Measurements from ENCODE around the gene FER. TPM values are rescaled to one million over a fixed set of nuclear protein-coding genes. Genes with fewer than 3 reads are reported as not detected.
"Not testable (repeated sequence)": the region's sequence is repeated elsewhere in the genome, so short reads cannot be mapped to it uniquely, and the experiment has no call there.

The FER gene
- total RNA-seq, 4 donors from 2014 or later: 2.2 to 7.5 (median 3.7) TPM

GRCh38 chr5:108760512-108760911 is 12.8 kb downstream of the FER start:
- intact Hi-C loops (cut with DNase I; ENCODE audit: low total_unique reads): no loop called here
- Histone ChIP-seq H3K4me3 (no peak overlapping the region), H3K27ac (no peak overlapping the region), H3K27me3 (no peaks in the 10 kb centered on the region), H3K9me3 (no peaks in the 10 kb centered on the region), H3K4me1 (no peaks in the 10 kb centered on the region), H3K36me3 (no peaks in the 10 kb centered on the region)
- DNase-seq (no peak), ATAC-seq (no peak)
- in situ Hi-C loops (cut with MboI; ENCODE audit: low sequenced_read_pairs in 4 of 4): loop anchor here in 1 of 4 donors (25.0 kb wide), 1 partner anchor 373 kb away; the partner anchor contains the start of gene FBXL17
- TF ChIP-seq CTCF (IDR thresholded peaks at IDR 0.05 in 4 of 5, conservative IDR thresholded peaks at IDR 0.05 in 1 of 5): no peak
- TF ChIP-seq POLR2A (IDR thresholded peaks at IDR 0.05): no peak

- intact Hi-C loops (cut with DNase I; ENCODE audit: low total_unique reads) (no loop called here), in situ Hi-C loops (cut with MboI; ENCODE audit: low sequenced_read_pairs in 4 of 4) (loop anchor here in 1 of 4 donors (25.0 kb wide), 1 partner anchor 375 kb away; the partner anchor contains the start of gene FBXL17)
- ATAC-seq (no peak), DNase-seq (no peak)
- TF ChIP-seq CTCF (IDR thresholded peaks at IDR 0.05 in 4 of 5, conservative IDR thresholded peaks at IDR 0.05 in 1 of 5) (no peak), POLR2A (IDR thresholded peaks at IDR 0.05) (no peak)
- Histone ChIP-seq H3K9me3 (no peaks in the 10 kb centered on the region), H3K4me3 (no peak overlapping the region), H3K36me3 (no peaks in the 10 kb centered on the region), H3K4me1 (no peaks in the 10 kb centered on the region), H3K27me3 (no peaks in the 10 kb centered on the region), H3K27ac (no peak overlapping the region)
Measured at GRCh38 chr5:108762660-108763059, 15.0 kb downstream of the FER start.

- H3K27ac ChIP-seq: no peak overlapping the region
- ATAC-seq (no peak), DNase-seq (no peak)
- in situ Hi-C loops (cut with MboI; ENCODE audit: low sequenced_read_pairs in 4 of 4) (loop anchor here in 1 of 4 donors (25.0 kb wide), 1 partner anchor 376 kb away; the partner anchor contains the start of gene FBXL17), intact Hi-C loops (cut with DNase I; ENCODE audit: low total_unique reads) (no loop called here)
- H3K36me3 ChIP-seq: no peaks in the 10 kb centered on the region
- TF ChIP-seq CTCF (IDR thresholded peaks at IDR 0.05 in 4 of 5, conservative IDR thresholded peaks at IDR 0.05 in 1 of 5) (no peak), POLR2A (IDR thresholded peaks at IDR 0.05) (no peak)
- H3K27me3 ChIP-seq: no peaks in the 10 kb centered on the region
- H3K4me3 ChIP-seq: no peak overlapping the region
- H3K4me1 ChIP-seq: no peaks in the 10 kb centered on the region
- no peaks in the 10 kb centered on the region for H3K9me3 ChIP-seq
Measured at GRCh38 chr5:108763222-108763916, 15.7 kb downstream of the FER start.

- no peak for DNase-seq
- TF ChIP-seq POLR2A (IDR thresholded peaks at IDR 0.05) (no peak), CTCF (IDR thresholded peaks at IDR 0.05 in 4 of 5, conservative IDR thresholded peaks at IDR 0.05 in 1 of 5) (no peak)
- in situ Hi-C loops (cut with MboI; ENCODE audit: low sequenced_read_pairs in 4 of 4): loop anchor here in 1 of 4 donors (25.0 kb wide), 1 partner anchor 378 kb away; the partner anchor contains the start of gene FBXL17
Measured at GRCh38 chr5:108765647-108766046, 17.9 kb downstream of the FER start.

GRCh38 chr5:108766916-108767315 is 19.2 kb downstream of the FER start:
- intact Hi-C loops (cut with DNase I; ENCODE audit: low total_unique reads); H3K9me3 ChIP-seq; H3K27me3 ChIP-seq; H3K27ac ChIP-seq; DNase-seq; H3K36me3 ChIP-seq; H3K4me3 ChIP-seq; ATAC-seq: not testable (repeated sequence)
- peaks cover 10 to 12% of the 10 kb centered on the region in 2 donors for H3K4me1 ChIP-seq
- in situ Hi-C loops (cut with MboI; ENCODE audit: low sequenced_read_pairs in 4 of 4): loop anchor here in 1 of 4 donors (25.0 kb wide), 1 partner anchor 380 kb away; the partner anchor contains the start of gene FBXL17

More at GRCh38 chr5:108765647-108766046, 17.9 kb downstream of the FER start:
- no peaks in the 10 kb centered on the region for H3K9me3 ChIP-seq
- no peaks in the 10 kb centered on the region for H3K36me3 ChIP-seq
- H3K27ac ChIP-seq: no peak overlapping the region
- H3K4me3 ChIP-seq: no peak overlapping the region
- ATAC-seq: no peak
- intact Hi-C loops (cut with DNase I; ENCODE audit: low total_unique reads): no loop called here
- H3K4me1 ChIP-seq: peaks cover 10 to 12% of the 10 kb centered on the region in 2 donors
- H3K27me3 ChIP-seq: no peaks in the 10 kb centered on the region

Data from gastrocnemius medialis (tissue), 4 donors.